PC-9 (cell line): ENCODE data around the gene WIPF1.

Source experiments
- EZH2 ChIP-seq: fragments of 200-600 bp; sonication (generic); IDR thresholded peaks from 2 replicates; pipeline ENCODE4 v1.8.0; 2017; ENCODE audit warnings: antibody characterized with exemption, low read depth
- TF ChIP-seq, protein P1 (sequence below): fragments of 200-600 bp; sonication (generic); conservative IDR thresholded peaks from 2 replicates; pipeline ENCODE4 v1.6.1; 2017; ENCODE audit warnings: mixed run types, antibody characterized with exemption, mild to moderate bottlenecking, moderate library complexity

DNA sequence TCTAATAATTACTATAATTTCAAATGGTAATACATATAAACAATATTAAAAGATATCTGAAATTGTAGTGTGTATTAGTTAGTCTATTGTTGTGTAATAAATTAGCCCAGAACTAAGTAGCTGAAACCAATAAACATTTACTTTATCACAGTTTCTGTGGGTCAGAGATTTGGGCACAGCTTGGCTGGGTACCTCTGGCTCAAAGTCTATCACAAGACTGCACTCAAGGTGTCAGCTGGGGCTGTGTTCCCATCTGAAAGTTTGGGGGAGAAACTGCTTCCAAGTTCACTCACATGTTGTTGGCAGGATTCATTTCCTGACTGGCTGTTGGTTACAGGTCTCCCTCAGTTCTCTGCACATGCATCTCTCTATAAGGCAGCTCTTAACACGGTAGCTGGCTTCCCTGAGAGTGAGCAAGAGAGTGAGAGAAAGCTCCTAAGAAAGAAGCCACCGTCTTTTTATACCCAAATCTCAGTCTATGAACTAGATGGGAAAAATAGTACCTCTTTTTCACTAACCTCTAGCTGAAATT, 25.6 kb upstream of the WIPF1 start:
- TF ChIP-seq, protein P1, sequence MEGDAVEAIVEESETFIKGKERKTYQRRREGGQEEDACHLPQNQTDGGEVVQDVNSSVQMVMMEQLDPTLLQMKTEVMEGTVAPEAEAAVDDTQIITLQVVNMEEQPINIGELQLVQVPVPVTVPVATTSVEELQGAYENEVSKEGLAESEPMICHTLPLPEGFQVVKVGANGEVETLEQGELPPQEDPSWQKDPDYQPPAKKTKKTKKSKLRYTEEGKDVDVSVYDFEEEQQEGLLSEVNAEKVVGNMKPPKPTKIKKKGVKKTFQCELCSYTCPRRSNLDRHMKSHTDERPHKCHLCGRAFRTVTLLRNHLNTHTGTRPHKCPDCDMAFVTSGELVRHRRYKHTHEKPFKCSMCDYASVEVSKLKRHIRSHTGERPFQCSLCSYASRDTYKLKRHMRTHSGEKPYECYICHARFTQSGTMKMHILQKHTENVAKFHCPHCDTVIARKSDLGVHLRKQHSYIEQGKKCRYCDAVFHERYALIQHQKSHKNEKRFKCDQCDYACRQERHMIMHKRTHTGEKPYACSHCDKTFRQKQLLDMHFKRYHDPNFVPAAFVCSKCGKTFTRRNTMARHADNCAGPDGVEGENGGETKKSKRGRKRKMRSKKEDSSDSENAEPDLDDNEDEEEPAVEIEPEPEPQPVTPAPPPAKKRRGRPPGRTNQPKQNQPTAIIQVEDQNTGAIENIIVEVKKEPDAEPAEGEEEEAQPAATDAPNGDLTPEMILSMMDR: no peak
- TF ChIP-seq EZH2: no peak
